DND-41 (cell line): Measurements from ENCODE around the gene IPO11.

ENCODE experiments used
- EZH2 ChIP-seq: IDR thresholded peaks from 3 replicates; pipeline ENCODE4 v1.6.1; 2012; ENCODE audit warnings: borderline replicate concordance, low read depth, mild to moderate bottlenecking, moderate library complexity, low read length, inconsistent platforms; ENCODE audit not compliant: severe bottlenecking
- TF ChIP-seq, protein P1 (sequence below): IDR thresholded peaks from 2 replicates; pipeline ENCODE4 v1.5.1; 2012; ENCODE audit warnings: borderline replicate concordance, low read length, moderate library complexity, mild to moderate bottlenecking; ENCODE audit not compliant: poor library complexity, severe bottlenecking; ENCODE audit errors: extremely low read depth

GRCh38 chr5:62542720-62543119 is 130.2 kb downstream of the IPO11 start:
- TF ChIP-seq, protein P1, sequence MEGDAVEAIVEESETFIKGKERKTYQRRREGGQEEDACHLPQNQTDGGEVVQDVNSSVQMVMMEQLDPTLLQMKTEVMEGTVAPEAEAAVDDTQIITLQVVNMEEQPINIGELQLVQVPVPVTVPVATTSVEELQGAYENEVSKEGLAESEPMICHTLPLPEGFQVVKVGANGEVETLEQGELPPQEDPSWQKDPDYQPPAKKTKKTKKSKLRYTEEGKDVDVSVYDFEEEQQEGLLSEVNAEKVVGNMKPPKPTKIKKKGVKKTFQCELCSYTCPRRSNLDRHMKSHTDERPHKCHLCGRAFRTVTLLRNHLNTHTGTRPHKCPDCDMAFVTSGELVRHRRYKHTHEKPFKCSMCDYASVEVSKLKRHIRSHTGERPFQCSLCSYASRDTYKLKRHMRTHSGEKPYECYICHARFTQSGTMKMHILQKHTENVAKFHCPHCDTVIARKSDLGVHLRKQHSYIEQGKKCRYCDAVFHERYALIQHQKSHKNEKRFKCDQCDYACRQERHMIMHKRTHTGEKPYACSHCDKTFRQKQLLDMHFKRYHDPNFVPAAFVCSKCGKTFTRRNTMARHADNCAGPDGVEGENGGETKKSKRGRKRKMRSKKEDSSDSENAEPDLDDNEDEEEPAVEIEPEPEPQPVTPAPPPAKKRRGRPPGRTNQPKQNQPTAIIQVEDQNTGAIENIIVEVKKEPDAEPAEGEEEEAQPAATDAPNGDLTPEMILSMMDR, result no peak
- no peak for TF ChIP-seq EZH2
